CMK (cell line): ENCODE data around the gene NRAP.

Source experiments
- DNase-seq: peaks from one replicate; pipeline ENCODE4 v3.0.0-alpha.2; 2010; ENCODE audit warnings: low read depth

NRAP gene

GRCh38 chr10:113561214-113561613 is 102.6 kb downstream of the NRAP start:
- no peak for DNase-seq

DNA sequence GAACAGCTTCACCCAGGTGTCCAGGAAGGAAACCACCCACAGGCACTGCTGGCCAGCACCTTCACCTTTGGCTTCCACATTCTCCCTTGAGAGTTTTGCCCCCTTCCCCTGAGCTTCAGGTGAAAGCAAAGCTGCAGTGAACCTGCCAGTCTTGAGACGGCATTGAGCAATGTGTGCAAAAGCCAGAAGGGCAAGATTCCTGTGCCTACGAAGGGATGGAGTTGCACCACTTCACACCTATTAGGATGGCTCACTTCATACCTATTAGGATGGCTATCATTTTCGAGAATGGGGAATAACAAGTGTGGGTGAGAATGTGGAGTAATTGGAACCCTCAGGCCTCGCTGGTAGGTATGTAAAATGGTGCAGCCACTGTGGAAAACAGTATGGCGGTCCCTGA is 103.8 kb downstream of the NRAP start:
- DNase-seq, result no peak

DNA sequence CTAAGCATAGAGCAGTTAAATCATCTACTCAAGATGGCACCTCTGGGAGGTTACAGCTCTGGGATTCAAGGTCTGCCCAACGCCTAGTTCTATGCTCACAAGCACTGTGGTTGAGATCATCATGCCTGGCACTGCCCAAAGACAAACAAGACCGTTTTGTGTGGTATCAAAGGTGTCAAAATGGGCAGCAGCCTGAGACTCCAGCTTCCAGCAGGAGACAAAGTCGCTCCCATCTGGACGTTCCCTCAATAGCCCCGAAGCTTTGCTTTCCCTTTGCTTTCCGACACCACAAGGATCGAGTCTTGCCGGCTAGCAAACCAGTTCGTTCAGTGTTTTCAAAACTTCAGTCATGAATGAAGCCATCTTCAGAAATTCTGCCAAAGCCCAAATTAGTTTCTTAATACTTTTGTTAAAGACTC is 105.9 kb downstream of the NRAP start:
- DNase-seq, result no peak

GRCh38 chr10:113557424-113557862 is 106.4 kb downstream of the NRAP start:
- DNase-seq, result no peak

GRCh38 chr10:113555751-113556150 is 108.1 kb downstream of the NRAP start:
- no peak for DNase-seq

- no peak for DNase-seq
Measured at GRCh38 chr10:113555245-113555644, 108.6 kb downstream of the NRAP start.

GRCh38 chr10:113554214-113554613 is 109.6 kb downstream of the NRAP start:
- no peak for DNase-seq

GRCh38 chr10:113553149-113553548 is 110.7 kb downstream of the NRAP start:
- DNase-seq, result no peak

GRCh38 chr10:113552701-113553100 is 111.1 kb downstream of the NRAP start, which contains the start of gene HABP2:
TSS of gene HABP2 (plus strand) at chr10:113553053. CDS start at chr10:113553122, 69 bp downstream.
- no peak for DNase-seq

GRCh38 chr10:113552014-113552413 is 111.8 kb downstream of the NRAP start:
- DNase-seq, result no peak

GRCh38 chr10:113550365-113550764 is 113.5 kb downstream of the NRAP start:
- no peak for DNase-seq

DNA sequence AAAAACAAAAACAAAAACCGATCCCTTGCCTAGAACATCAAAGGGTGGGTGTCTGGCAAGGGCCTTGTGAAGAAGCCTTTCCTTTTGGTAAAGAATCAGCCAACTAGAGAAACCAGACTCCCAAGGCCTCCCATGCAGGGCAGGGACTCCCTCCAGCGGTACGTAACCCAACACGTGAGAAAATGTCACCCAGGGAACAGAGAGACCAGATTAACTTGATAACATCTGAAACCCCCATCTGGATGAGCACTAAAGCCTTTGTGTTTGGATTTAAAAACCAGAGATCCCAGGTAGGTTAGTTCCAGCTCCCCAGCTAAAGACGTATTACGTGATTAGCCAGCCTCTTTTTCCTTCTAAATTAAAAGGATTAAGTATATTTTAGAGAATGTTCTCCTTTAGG is 114.0 kb downstream of the NRAP start:
- no peak for DNase-seq

DNA sequence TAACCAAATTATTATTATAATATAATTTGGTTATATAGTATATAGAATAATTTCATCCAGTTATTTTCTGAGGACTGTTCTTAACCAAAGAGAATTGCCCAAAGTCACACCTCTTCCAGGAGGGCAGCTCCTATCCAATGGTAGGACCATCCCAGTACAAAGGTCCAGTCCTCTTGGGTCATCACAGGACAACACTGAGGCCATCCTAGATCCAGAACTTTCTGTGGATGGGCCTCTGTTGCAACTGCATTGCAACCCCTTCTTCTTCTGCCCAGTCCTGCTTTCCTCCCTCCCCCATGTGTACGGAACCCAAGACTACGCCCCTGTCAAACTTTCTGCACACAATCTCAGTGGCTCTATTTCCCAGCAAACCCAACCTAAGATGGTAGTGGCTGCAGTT is 116.4 kb downstream of the NRAP start:
- DNase-seq, result no peak

DNA sequence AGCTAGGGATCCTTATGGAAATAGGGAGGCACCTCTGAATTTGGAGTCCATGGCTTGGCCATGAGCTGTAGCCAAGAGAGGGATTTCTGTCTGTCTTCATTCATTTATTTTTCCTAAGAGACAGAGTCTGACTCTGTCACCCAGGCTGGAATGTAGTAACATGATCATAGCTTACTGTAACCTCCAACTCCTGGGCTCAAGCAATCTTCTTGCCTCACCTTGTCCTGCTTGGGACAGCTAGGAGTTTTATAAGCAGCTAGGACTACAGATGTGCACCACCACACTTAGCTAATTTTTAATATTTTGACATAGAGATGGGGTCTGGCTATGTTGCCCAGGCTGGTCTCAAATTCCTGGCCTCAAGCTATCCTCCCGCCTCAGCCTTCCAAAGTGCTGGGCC is 119.4 kb downstream of the NRAP start:
- DNase-seq, result no peak

- DNase-seq, result no peak
Measured at GRCh38 chr10:113543107-113543955, 120.5 kb downstream of the NRAP start.

DNA sequence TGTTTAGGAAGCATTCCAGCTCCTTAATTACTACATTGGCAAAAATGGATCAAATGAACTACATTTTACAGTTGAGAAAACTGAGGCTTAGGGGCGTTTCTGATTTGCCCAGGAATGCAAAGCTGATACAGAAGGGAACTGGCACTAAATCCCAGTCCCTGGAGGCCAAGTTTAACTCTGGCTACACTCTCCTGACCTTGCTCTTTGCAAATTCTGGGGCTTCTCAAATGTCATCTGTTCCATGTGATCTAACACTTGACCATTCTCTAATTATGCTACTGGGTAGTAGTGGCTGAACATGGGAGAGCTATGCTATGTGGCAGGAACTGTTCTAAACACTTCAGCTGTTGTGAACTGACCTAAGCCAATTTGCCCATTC is 122.3 kb downstream of the NRAP start:
- no peak for DNase-seq

DNA sequence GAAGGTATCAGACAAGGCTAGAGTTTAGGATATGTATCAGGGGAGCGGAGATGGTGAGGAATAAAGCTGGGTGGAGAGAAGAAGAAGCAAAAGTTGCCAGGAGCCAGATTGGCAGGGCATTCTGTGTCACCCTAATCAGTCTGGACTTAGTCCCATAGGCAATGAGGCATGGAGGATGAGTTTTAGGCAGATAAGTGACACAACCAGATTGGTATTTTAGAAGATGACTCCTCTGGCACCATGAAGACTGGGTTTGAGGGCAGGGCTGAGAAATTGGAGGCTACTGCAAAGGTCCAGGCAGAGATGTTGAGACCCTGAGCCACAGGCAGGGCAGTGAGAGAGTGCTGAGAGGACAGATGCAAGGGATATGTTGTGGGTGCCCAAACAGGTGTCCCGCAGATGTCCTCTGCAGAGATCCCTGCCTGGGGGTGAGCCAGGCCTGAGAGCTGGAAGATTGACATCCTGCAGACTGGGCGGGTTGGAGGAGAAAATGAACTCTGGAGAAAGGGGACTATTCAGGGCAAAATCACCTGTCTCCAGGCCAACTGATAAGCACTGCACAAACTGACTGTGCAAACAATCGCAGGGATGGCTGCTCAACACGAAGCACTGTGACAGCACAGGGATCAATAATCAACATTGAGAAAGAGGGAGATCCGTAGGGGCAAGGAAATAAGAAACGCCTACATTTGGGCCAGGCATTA is 122.8 kb downstream of the NRAP start:
- DNase-seq, result no peak

DNA sequence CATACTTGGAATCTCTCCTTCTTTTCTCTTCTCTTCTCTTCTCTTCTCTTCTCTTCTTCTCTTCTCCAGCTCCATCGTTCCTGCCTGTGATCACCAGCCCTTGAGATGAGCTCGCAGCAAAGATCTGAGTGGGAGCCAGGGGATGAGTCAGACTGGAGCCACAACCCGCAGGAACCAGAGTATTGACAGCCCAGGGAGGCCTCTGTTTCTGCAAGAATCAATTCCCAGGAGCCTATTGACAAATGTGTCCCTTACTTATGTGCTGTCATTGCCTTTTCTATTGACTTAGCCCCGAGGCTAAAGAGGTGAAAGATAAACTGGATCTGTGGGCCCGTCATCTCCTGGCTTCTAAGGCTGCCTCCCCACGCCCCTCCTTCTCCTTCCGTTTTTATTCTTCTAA is 124.1 kb downstream of the NRAP start:
- DNase-seq, result no peak
